Metanephros (tissue), 1 donor: ENCODE data around the gene NIPAL1. TPM values are rescaled to one million over a fixed set of nuclear protein-coding genes. Genes with fewer than 3 reads are reported as not detected.

Source experiments
- total RNA-seq: library from RNA; depleted of rRNA; stranded (reverse); fragments of >200 nt; gene quantifications from one replicate; pipeline ENCODE4 v1.2.3, GENCODE V29; 2014

NIPAL1 gene
- 6.8 TPM for total RNA-seq

DNA sequence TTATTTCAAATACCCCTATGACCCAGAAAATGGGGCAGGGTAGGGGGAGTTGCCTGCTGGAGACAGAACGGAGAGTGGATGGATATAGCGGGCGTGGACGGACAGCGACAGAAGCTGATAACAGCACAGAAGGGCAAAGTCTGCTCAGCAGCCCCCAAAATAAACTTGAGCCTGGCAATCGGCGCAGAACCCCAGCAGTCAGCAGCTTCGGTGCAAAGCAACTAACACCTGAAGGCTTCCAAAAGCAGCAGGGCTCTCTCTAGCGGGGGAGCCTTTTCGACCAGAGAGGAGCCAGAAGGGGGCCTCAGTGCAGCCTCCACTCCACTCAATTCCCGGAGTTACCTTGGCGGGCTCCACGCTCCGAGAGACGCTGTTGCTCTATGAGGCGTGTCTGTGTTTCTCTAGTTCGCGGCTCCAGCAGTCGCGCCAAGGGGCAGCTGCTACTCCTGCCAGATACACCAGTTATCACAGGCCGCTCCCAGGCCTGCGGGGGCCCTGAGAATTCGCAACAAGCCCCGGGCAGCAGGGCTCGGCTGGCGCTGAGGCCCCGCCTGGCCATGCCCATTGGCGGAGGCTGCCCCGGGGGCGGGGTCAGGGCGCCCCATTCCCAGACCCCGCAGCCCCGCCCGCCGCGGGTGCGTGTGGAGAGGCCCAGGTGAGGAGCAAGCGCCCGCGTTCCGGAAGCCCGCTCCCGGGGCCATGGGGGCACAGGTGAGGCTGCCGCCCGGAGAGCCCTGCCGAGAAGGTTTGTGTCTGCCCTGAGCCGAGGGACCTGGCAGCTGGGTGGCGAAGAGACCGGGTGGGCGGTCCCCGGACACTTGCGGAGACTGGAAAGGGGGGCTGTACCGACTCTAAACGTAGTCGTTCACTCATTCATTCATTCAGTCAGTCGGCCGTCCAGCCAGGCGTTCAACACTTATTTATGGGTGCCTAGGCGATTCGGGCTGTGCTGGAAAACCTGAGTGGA, at the start of gene NIPAL1, which contains the start of gene CNGA1:
Gene NIPAL1, plus strand, starts transcription at position 632 of the 967 bp plus-strand sequence. Its CDS starts 68 bp downstream, at position 700.
Gene CNGA1, minus strand, starts transcription at position 541 of the 967 bp plus-strand sequence. CDS start 63,992 bp downstream, outside the sequence.

Other genes starting within 250 kb of the NIPAL1 start
- gene CORIN, start 178.7 kb upstream of the NIPAL1 start, total RNA-seq, result 5.8 TPM
- 20.8 TPM for gene NFXL1, start 102.2 kb upstream of the NIPAL1 start, total RNA-seq
- 10.3 TPM for gene CNGA1, start 91 bp upstream of the NIPAL1 start, total RNA-seq
- gene TXK, start 117.5 kb downstream of the NIPAL1 start, total RNA-seq, result 4.0 TPM